A673 (cell line): ENCODE results near the gene LMF1. TPM values are rescaled to one million over a fixed set of nuclear protein-coding genes. Genes with fewer than 3 reads are reported as not detected.
"Not testable (repeated sequence)": the region's sequence is repeated elsewhere in the genome, so short reads cannot be mapped to it uniquely, and the experiment has no call there.

ENCODE experiments used
- BruUV-seq: library from RNA; stranded (reverse); fragments of 400-500 nt; replicated peaks from 2 replicates; lab custom pipeline; 2021; lab: Mats Ljungman, UMichigan
- CTCF ChIA-PET: fragments of 300-600 bp; sonication (Branson Sonifier 250); formaldehyde crosslinking; loops from one replicate; lab custom pipeline; 2022; ENCODE audit warnings: antibody characterized with exemption; lab: Charles Lee
- POLR2A ChIA-PET: fragments of 300-600 bp; sonication (Branson Sonifier 250); formaldehyde crosslinking; loops from one replicate; lab custom pipeline; 2022; ENCODE audit warnings: antibody characterized with exemption; ENCODE audit not compliant: low non-redundant PET; lab: Charles Lee
- DNase-seq: peaks from one replicate; pipeline ENCODE4 v3.0.0-alpha.2; 2015; ENCODE audit warnings: low spot score
- H3K27ac ChIP-seq: fragments of 200-600 bp; sonication (generic); 2 replicates; pipeline ENCODE4 v1.5.1; 2016; ENCODE audit warnings: mixed run types, low read depth, mild to moderate bottlenecking, mixed read lengths, antibody characterized with exemption, low read length; ENCODE audit not compliant: poor library complexity, severe bottlenecking
- H3K27me3 ChIP-seq: fragments of 200-600 bp; sonication (generic); replicated peaks from 2 replicates; pipeline ENCODE4 v1.6.1; 2017; ENCODE audit warnings: mixed run types, low read depth, mild to moderate bottlenecking, mixed read lengths, antibody characterized with exemption, low read length; ENCODE audit not compliant: insufficient read depth, poor library complexity
- H3K36me3 ChIP-seq: fragments of 200-600 bp; sonication (generic); 2 replicates; pipeline ENCODE4 v1.6.1; 2016; ENCODE audit warnings: mixed run types, mild to moderate bottlenecking, mixed read lengths, antibody characterized with exemption, low read length; ENCODE audit not compliant: insufficient read depth, poor library complexity, severe bottlenecking
- H3K4me1 ChIP-seq: fragments of 200-600 bp; sonication (generic); 2 replicates; pipeline ENCODE4 v1.6.1; 2017; ENCODE audit warnings: mixed run types, mild to moderate bottlenecking, mixed read lengths, antibody characterized with exemption, low read length; ENCODE audit not compliant: insufficient read depth, poor library complexity, severe bottlenecking
- H3K4me3 ChIP-seq: fragments of 200-600 bp; sonication (generic); 2 replicates; pipeline ENCODE4 v1.5.1; 2016; ENCODE audit warnings: low read depth, mixed run types, mild to moderate bottlenecking, mixed read lengths, low read length; ENCODE audit not compliant: poor library complexity, severe bottlenecking
- H3K9me3 ChIP-seq: fragments of 200-600 bp; sonication (generic); 2 replicates; pipeline ENCODE4 v1.6.1; 2016; ENCODE audit warnings: mixed run types, low read depth, mild to moderate bottlenecking, mixed read lengths, antibody characterized with exemption, low read length; ENCODE audit not compliant: poor library complexity, severe bottlenecking
- EZH2 ChIP-seq: fragments of 200-600 bp; sonication (generic); IDR thresholded peaks from 2 replicates; pipeline ENCODE4 v1.6.1; 2017; ENCODE audit warnings: borderline replicate concordance, low read depth, mild to moderate bottlenecking, mixed read lengths, antibody characterized with exemption, low read length; ENCODE audit not compliant: poor library complexity, severe bottlenecking
- intact Hi-C: fragments of 100-400 bp; cut with micrococcal nuclease; formaldehyde crosslinking; loops from one replicate; pipeline ENCODE4 v1.10.0; 2022; ENCODE audit not compliant: unreplicated experiment
- total RNA-seq: library from RNA; stranded (reverse); gene quantifications from 2 replicates; pipeline ENCODE4 v1.2.3, GENCODE V29; 2021
- TF ChIP-seq, protein P1 (sequence below): fragments of 300-800, 200-600 bp; sonication (generic); conservative IDR thresholded peaks from 2 replicates; pipeline ENCODE4 v1.5.1; 2017; ENCODE audit warnings: low read depth, mild to moderate bottlenecking, antibody characterized with exemption, low read length, moderate library complexity, mixed read lengths

Gene LMF1
- total RNA-seq, 1 experiment from 2014 or later, result 21.0 TPM

DNA sequence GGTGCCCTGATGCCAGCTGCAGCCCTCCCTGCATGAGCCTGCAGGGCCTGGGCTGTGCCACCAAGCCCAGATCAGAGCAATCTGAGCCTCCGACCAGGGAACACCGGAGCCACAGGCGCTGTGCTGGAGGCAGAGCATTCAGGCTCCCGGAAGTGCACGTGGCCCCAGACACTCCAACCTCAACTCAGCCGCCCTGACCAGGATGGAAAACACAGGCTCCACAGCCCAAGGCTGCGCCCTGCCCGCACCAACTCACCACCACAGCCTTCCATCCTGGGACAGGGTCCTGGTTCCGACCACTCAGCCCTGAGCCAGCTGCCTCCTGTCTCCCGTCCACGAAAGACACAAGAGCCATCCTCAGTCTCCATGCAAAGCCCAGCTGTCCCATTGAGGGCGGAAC is 18.5 kb downstream of the LMF1 start:
- CTCF ChIA-PET, result no interaction called here
- POLR2A ChIA-PET, result no interaction called here
- no peak overlapping the region for H3K4me3 ChIP-seq
- peaks cover 3% of the 10 kb centered on the region for H3K4me1 ChIP-seq
- no peak for DNase-seq
- BruUV-seq, result no TSS peak
- intact Hi-C loops, result no loop called here
- no peaks in the 10 kb centered on the region for H3K9me3 ChIP-seq
- H3K27me3 ChIP-seq, result no peaks in the 10 kb centered on the region
- no peak overlapping the region for H3K27ac ChIP-seq
- TF ChIP-seq, protein P1, sequence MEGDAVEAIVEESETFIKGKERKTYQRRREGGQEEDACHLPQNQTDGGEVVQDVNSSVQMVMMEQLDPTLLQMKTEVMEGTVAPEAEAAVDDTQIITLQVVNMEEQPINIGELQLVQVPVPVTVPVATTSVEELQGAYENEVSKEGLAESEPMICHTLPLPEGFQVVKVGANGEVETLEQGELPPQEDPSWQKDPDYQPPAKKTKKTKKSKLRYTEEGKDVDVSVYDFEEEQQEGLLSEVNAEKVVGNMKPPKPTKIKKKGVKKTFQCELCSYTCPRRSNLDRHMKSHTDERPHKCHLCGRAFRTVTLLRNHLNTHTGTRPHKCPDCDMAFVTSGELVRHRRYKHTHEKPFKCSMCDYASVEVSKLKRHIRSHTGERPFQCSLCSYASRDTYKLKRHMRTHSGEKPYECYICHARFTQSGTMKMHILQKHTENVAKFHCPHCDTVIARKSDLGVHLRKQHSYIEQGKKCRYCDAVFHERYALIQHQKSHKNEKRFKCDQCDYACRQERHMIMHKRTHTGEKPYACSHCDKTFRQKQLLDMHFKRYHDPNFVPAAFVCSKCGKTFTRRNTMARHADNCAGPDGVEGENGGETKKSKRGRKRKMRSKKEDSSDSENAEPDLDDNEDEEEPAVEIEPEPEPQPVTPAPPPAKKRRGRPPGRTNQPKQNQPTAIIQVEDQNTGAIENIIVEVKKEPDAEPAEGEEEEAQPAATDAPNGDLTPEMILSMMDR, result no peak
- no peak for TF ChIP-seq EZH2
- no peaks in the 10 kb centered on the region for H3K36me3 ChIP-seq

DNA sequence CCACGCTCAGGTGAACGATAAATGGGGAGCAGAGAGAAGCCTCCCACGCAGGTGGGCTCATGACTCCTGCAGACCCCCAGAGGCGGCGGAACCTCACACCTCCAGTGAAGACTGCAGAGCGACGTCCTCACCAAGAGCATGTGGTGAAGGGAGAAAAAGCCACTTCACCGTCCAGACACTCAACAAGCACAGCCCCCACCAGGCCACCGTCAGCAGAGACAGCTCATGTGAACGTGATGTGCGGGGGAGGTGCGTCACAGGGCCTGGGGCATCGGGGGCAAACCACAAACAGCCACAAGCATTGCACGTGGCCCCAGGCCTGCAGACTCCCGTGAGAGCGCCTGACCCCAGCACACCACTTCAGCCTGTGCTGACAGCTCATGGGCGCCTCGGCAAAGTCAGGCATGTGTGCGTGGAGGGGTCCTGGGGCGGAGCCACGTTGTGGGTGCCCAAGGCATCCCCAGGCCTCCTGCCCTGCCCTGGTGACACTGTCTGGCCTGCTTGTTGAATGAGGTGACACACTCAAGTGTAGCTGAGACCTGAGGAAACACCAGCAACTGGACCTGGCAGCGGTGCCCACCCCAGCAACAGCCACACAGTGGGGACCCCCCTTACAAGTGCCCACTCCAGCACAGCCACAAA is 19.0 kb downstream of the LMF1 start:
- CTCF ChIA-PET, result no interaction called here
- no peak for DNase-seq
- intact Hi-C loops, result no loop called here

DNA sequence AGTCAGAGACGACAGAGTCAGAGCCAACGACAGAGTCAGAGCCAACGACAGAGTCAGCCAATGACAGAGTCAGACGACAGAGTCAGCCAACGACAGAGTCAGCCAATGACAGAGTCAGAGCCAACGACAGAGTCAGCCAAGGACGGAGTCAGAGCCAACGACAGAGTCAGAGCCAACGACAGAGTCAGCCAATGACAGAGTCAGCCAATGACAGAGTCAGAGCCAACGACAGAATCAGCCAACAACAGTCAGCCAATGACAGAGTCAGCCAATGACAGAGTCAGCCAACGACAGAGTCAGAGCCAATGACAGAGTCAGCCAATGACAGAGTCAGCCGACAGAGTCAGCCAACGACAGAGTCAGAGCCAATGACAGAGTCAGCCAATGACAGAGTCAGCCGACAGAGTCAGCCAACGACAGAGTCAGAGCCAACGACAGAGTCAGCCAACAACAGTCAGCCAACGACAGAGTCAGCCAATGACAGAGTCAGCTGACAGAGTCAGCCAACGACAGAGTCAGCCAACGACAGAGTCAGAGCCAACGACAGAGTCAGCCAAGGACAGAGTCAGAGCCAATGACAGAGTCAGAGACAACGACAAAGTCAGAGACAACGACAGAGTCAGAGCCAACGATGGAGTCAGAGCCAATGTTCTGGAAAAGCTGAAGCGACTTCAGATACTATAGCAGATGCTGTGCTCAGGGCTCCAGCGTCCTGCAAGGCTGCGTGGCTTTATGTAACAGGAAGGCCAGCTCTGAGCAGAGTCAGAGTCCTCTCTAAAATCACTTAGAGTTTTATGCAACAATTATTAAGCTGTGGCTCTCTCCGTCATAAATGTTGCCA is 19.8 kb downstream of the LMF1 start:
- intact Hi-C loops, POLR2A ChIA-PET, H3K27me3 ChIP-seq, BruUV-seq, H3K27ac ChIP-seq, CTCF ChIA-PET, H3K4me3 ChIP-seq, H3K36me3 ChIP-seq, H3K9me3 ChIP-seq, DNase-seq: not testable (repeated sequence)
- H3K4me1 ChIP-seq, result peaks cover 13% of the 10 kb centered on the region

More for the DNA sequence above, 19.0 kb downstream of the LMF1 start:
- H3K4me3 ChIP-seq, result no peak overlapping the region
- POLR2A ChIA-PET, result no interaction called here
- no peaks in the 10 kb centered on the region for H3K9me3 ChIP-seq
- no peak for TF ChIP-seq EZH2
- TF ChIP-seq, protein P1, result no peak
- no peak overlapping the region for H3K27ac ChIP-seq
- BruUV-seq, result no TSS peak
- peaks cover 8% of the 10 kb centered on the region for H3K4me1 ChIP-seq
- no peaks in the 10 kb centered on the region for H3K27me3 ChIP-seq
- H3K36me3 ChIP-seq, result no peaks in the 10 kb centered on the region

DNA sequence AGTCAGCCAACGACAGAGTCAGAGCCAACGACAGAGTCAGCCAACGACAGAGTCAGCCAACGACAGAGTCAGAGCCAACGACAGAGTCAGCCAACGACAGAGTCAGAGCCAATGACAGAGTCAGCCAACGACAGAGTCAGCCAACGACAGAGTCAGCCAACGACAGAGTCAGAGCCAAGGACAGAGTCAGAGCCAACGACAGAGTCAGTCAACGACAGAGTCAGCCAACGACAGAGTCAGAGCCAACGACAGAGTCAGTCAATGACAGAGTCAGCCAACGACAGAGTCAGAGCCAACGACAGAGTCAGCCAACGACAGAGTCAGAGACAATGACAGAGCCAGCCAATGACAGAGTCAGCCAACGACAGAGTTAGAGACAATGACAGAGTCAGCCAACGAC is 22.0 kb downstream of the LMF1 start:
- BruUV-seq, H3K27me3 ChIP-seq, intact Hi-C loops, H3K4me3 ChIP-seq, POLR2A ChIA-PET, CTCF ChIA-PET, H3K9me3 ChIP-seq, H3K36me3 ChIP-seq, DNase-seq, H3K27ac ChIP-seq: not testable (repeated sequence)
- peaks cover 13% of the 10 kb centered on the region for H3K4me1 ChIP-seq

DNA sequence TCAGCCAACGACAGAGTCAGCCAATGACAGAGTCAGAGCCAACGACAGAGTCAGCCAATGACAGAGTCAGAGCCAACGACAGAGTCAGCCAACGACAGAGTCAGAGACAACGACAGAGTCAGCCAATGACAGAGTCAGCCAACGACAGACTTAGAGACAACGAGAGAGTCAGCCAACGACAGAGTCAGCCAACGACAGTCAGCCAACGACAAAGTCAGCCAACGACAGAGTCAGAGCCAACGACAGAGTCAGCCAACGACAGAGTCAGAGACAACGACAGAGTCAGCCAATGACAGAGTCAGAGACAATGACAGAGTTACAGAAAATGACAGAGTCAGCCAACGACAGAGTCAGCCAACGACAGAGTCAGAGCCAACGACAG is 22.9 kb downstream of the LMF1 start:
- H3K27me3 ChIP-seq, CTCF ChIA-PET, BruUV-seq, H3K4me3 ChIP-seq, POLR2A ChIA-PET, intact Hi-C loops, H3K9me3 ChIP-seq, H3K36me3 ChIP-seq, DNase-seq, H3K27ac ChIP-seq: not testable (repeated sequence)
- peaks cover 13% of the 10 kb centered on the region for H3K4me1 ChIP-seq
